Kidney (tissue), 14 donors: ENCODE results near the gene MAP7. TPM values are rescaled to one million over a fixed set of nuclear protein-coding genes. Genes with fewer than 3 reads are reported as not detected.

ENCODE experiments used
- DNase-seq, 5 donors: peaks; one replicate each; pipeline ENCODE4 v3.0.0-alpha.2; 2013 to 2020
- FAIRE-seq: peaks from 2 replicates; lab custom pipeline; 2012; peaks lifted over from hg19 to GRCh38; lab: Jason Lieb, UNC
- H3K27ac ChIP-seq, 2 donors: one replicate each; pipeline ENCODE4 v1.7.0; 2013; ENCODE audit warnings: low read depth in 2 of 2, low read length in 2 of 2, inconsistent platforms in 1 of 2
- H3K27me3 ChIP-seq: one replicate; pipeline ENCODE4 v1.7.1; 2013; ENCODE audit warnings: low read length, inconsistent platforms; ENCODE audit not compliant: control insufficient read depth, insufficient read depth
- H3K36me3 ChIP-seq, 3 donors: one replicate each; pipeline versions ENCODE4 v1.7.0 to v1.7.1; 2013; ENCODE audit warnings: low read length in 3 of 3, control low read depth in 1 of 3, inconsistent platforms in 1 of 3; ENCODE audit not compliant: insufficient read depth in 3 of 3, control insufficient read depth in 2 of 3
- H3K4me1 ChIP-seq, 3 donors: one replicate each; pipeline versions ENCODE4 v1.7.0 to v1.7.1; 2013; ENCODE audit warnings: low read length in 3 of 3, inconsistent platforms in 1 of 3, low read depth in 1 of 3; ENCODE audit not compliant: control insufficient read depth in 2 of 3, insufficient read depth in 2 of 3
- H3K4me3 ChIP-seq, 3 donors: one replicate each; pipeline versions ENCODE4 v1.7.0 to v1.8.1; 2013; ENCODE audit warnings: low read length in 3 of 3, control low read depth in 1 of 3, inconsistent platforms in 1 of 3
- H3K9ac ChIP-seq, 3 donors: one replicate each; pipeline versions ENCODE4 v1.7.0 to v1.7.1; 2013; ENCODE audit warnings: low read length in 3 of 3, control low read depth in 1 of 3, inconsistent platforms in 1 of 3
- H3K9me3 ChIP-seq, 3 donors: one replicate each; pipeline versions ENCODE4 v1.7.0 to v1.7.1; 2013; ENCODE audit warnings: low read length in 3 of 3, control low read depth in 1 of 3, inconsistent platforms in 1 of 3; ENCODE audit not compliant: control insufficient read depth in 2 of 3, insufficient read depth in 1 of 3
- intact Hi-C: fragments of 100-400 bp; cut with DNase I; formaldehyde crosslinking; loops from one replicate; pipeline ENCODE4 v1.11.1; 2022
- polyA plus RNA-seq: library from polyadenylated mRNA; stranded (reverse); fragments of 350-450 nt; fragmentation: Illumina TruSeq; extraction: RNeasy Lipid Tissue Mini Kit (QIAGEN cat#74804); gene quantifications from one replicate; pipeline ENCODE4 v1.2.3, GENCODE V29; 2014; ENCODE audit warnings: low read depth, low replicate concordance; ENCODE audit not compliant: insufficient read depth
- total RNA-seq: library from RNA; stranded (reverse); fragmentation: NEBNext Ultra II Directional; extraction: Animal tissue kit (Norgen Biotek cat#: 25700); gene quantifications from one replicate; pipeline ENCODE4 v1.2.1, GENCODE V29; 2021
- TF ChIP-seq, protein P1 (sequence below): IDR thresholded peaks from 3 replicates; pipeline ENCODE4 v1.5.1; 2012; ENCODE audit warnings: mild to moderate bottlenecking, moderate library complexity, borderline replicate concordance; ENCODE audit not compliant: insufficient read depth; ENCODE audit errors: extremely low read depth
- donor health status: control.
- donor health status: control.
- donor health status: control.
- donor health status: control.
- donor health status: control.
- donor health status: DM: yes; HTN: yes; CAD: no.
- donor health status: Normal renal cell carcinoma (clear cell type).

MAP7 gene
- total and polyA plus RNA-seq, 2 donors from 2014 or later, result 16.0 to 40.0 TPM

GRCh38 chr6:136521911-136522310 is 28.3 kb downstream of the MAP7 start:
- no peak for FAIRE-seq
- intact Hi-C loops, result no loop called here

GRCh38 chr6:136521427-136521826 is 28.8 kb downstream of the MAP7 start:
- Histone ChIP-seq H3K4me1 (peaks cover 0 to 3% (median 0%) of the 10 kb centered on the region in 3 donors), H3K9me3 (no peaks in the 10 kb centered on the region), H3K27me3 (no peaks in the 10 kb centered on the region), H3K27ac (no peak overlapping the region), H3K36me3 (no peaks in the 10 kb centered on the region), H3K4me3 (no peak overlapping the region), H3K9ac (no peak overlapping the region)
- DNase-seq, result no peak
- TF ChIP-seq, protein P1, sequence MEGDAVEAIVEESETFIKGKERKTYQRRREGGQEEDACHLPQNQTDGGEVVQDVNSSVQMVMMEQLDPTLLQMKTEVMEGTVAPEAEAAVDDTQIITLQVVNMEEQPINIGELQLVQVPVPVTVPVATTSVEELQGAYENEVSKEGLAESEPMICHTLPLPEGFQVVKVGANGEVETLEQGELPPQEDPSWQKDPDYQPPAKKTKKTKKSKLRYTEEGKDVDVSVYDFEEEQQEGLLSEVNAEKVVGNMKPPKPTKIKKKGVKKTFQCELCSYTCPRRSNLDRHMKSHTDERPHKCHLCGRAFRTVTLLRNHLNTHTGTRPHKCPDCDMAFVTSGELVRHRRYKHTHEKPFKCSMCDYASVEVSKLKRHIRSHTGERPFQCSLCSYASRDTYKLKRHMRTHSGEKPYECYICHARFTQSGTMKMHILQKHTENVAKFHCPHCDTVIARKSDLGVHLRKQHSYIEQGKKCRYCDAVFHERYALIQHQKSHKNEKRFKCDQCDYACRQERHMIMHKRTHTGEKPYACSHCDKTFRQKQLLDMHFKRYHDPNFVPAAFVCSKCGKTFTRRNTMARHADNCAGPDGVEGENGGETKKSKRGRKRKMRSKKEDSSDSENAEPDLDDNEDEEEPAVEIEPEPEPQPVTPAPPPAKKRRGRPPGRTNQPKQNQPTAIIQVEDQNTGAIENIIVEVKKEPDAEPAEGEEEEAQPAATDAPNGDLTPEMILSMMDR, result no peak
- intact Hi-C loops, result no loop called here
- FAIRE-seq, result no peak

More at GRCh38 chr6:136521911-136522310, 28.3 kb downstream of the MAP7 start:
- H3K4me1 ChIP-seq, result peaks cover 0 to 6% (median 4%) of the 10 kb centered on the region in 3 donors
- TF ChIP-seq, protein P1, result no peak
- H3K9ac ChIP-seq, result no peak overlapping the region
- H3K36me3 ChIP-seq, result no peaks in the 10 kb centered on the region
- no peak for DNase-seq
- no peak overlapping the region for H3K4me3 ChIP-seq
- H3K27me3 ChIP-seq, result no peaks in the 10 kb centered on the region
- no peak overlapping the region for H3K27ac ChIP-seq
- H3K9me3 ChIP-seq, result no peaks in the 10 kb centered on the region

DNA sequence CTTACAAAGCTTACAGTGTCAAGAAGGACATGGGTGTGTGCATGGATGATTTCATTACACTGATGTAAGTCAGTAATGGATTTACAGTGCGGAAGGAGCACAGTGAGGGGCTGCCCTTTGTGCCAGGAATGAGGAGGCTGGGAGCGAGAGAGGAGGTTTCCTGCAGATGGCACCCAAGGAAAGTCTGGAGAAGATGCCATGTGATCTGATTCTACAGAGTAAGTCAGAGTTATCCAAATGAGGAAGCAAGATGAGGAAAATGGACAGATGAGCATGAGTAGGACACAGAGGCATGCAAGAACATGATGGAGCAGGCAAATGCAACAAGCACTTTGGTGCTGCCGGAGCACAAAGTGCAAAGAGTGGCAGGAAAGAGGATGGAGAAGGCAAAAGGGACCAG is 29.7 kb downstream of the MAP7 start:
- peaks cover 0 to 3% (median 0%) of the 10 kb centered on the region in 3 donors for H3K4me1 ChIP-seq
- TF ChIP-seq, protein P1, result no peak
- intact Hi-C loops, result no loop called here
- H3K27me3 ChIP-seq, result no peaks in the 10 kb centered on the region
- H3K9ac ChIP-seq, result no peak overlapping the region
- no peaks in the 10 kb centered on the region for H3K36me3 ChIP-seq
- no peak overlapping the region for H3K27ac ChIP-seq
- no peak for FAIRE-seq
- DNase-seq, result no peak
- H3K4me3 ChIP-seq, result no peak overlapping the region
- H3K9me3 ChIP-seq, result no peaks in the 10 kb centered on the region

GRCh38 chr6:136517582-136517981 is 32.6 kb downstream of the MAP7 start:
- no peaks in the 10 kb centered on the region for H3K36me3 ChIP-seq
- no peaks in the 10 kb centered on the region for H3K27me3 ChIP-seq
- FAIRE-seq (no peak), DNase-seq (no peak)
- peaks cover 0 to 3% (median 0%) of the 10 kb centered on the region in 3 donors for H3K4me1 ChIP-seq
- intact Hi-C loops, result no loop called here
- no peak overlapping the region for H3K9ac ChIP-seq
- no peak overlapping the region for H3K4me3 ChIP-seq
- no peaks in the 10 kb centered on the region for H3K9me3 ChIP-seq
- TF ChIP-seq, protein P1, result no peak
- no peak overlapping the region for H3K27ac ChIP-seq
